ENCODE measurements around the gene GLE1.

- no peak for TF ChIP-seq CTCF (conservative IDR thresholded peaks at IDR 0.05; ENCODE audit: low read depth, low read length)
- no peak for TF ChIP-seq EZH2 (IDR thresholded peaks at IDR 0.05; ENCODE audit: low read length, unreplicated experiment)
Observed at GRCh38 chr9:128498911-128499310, 5.6 kb upstream of the GLE1 start.
